ENCODE data around the gene WDR59.

DNA sequence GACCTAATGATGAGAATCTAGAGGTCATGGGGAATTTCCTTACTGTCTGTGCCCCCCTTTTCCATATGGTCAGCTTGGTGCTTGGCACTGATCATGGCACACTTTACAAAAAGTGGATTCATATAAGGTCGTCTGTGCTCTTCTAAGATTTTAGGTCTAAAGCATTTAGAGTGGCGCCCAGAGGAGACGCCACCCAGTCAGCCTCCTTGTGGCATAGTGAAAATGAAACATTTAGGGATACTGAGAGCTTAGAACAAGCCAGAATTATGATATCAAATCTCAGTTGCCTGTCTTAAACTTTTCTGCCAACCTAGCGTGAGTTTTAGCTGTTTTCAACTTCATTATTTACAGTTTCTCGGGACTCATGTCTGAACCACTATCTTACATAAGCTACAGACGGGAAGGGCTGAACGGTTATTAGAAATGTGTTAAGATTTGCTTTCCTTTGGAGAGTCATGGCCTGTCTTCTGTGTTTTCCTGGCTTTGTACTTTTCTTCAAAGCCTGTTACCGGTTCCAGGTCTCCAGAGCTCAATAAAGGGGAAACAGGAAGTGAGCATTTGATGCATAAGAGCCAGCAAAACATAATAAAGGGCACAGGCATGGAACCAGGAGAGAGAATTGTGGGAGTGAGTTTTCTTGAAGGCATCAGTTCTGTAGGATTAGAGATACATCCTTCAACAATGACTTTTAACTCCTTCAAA, 27.6 kb upstream of the WDR59 start:
- TF ChIP-seq, protein P1, sequence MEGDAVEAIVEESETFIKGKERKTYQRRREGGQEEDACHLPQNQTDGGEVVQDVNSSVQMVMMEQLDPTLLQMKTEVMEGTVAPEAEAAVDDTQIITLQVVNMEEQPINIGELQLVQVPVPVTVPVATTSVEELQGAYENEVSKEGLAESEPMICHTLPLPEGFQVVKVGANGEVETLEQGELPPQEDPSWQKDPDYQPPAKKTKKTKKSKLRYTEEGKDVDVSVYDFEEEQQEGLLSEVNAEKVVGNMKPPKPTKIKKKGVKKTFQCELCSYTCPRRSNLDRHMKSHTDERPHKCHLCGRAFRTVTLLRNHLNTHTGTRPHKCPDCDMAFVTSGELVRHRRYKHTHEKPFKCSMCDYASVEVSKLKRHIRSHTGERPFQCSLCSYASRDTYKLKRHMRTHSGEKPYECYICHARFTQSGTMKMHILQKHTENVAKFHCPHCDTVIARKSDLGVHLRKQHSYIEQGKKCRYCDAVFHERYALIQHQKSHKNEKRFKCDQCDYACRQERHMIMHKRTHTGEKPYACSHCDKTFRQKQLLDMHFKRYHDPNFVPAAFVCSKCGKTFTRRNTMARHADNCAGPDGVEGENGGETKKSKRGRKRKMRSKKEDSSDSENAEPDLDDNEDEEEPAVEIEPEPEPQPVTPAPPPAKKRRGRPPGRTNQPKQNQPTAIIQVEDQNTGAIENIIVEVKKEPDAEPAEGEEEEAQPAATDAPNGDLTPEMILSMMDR (IDR thresholded peaks at IDR 0.05), result no peak
- no peak for TF ChIP-seq POLR2A (IDR thresholded peaks at IDR 0.05)
